Thymus (tissue), 11 donors: Measurements from ENCODE around the gene SYNCRIP. TPM values are rescaled to one million over a fixed set of nuclear protein-coding genes. Genes with fewer than 3 reads are reported as not detected.

ENCODE experiments used
- DNase-seq, 9 donors: peaks; one replicate each; pipeline ENCODE4 v3.0.0-alpha.2; 2013; ENCODE audit warnings: low spot score in 9 of 9, low read depth in 6 of 9, missing footprints in 1 of 9
- H3K27ac ChIP-seq, 2 donors: one replicate each; pipeline ENCODE4 v1.5.1; 2013; ENCODE audit warnings: control low read depth in 1 of 2, low read depth in 1 of 2, low read length in 1 of 2, mild to moderate bottlenecking in 1 of 2, moderate library complexity in 1 of 2
- H3K27me3 ChIP-seq, 2 donors: one replicate each; pipeline ENCODE4 v1.5.1; 2013; ENCODE audit warnings: low read length in 1 of 2; ENCODE audit not compliant: control insufficient read depth in 2 of 2, insufficient read depth in 1 of 2
- H3K36me3 ChIP-seq, 2 donors: one replicate each; pipeline ENCODE4 v1.5.1; 2013; ENCODE audit warnings: low read length in 1 of 2, mild to moderate bottlenecking in 1 of 2, moderate library complexity in 1 of 2; ENCODE audit not compliant: control insufficient read depth in 2 of 2, insufficient read depth in 2 of 2
- H3K4me1 ChIP-seq, 2 donors: one replicate each; pipeline ENCODE4 v1.5.1; 2013; ENCODE audit warnings: low read length in 2 of 2; ENCODE audit not compliant: control insufficient read depth in 2 of 2, insufficient read depth in 2 of 2
- H3K4me3 ChIP-seq, 2 donors: one replicate each; pipeline ENCODE4 v1.5.1; 2013; ENCODE audit warnings: low read length in 2 of 2, control low read depth in 1 of 2, mild to moderate bottlenecking in 1 of 2
- H3K9me3 ChIP-seq, 2 donors: one replicate each; pipeline ENCODE4 v1.5.1; 2013; ENCODE audit warnings: low read length in 1 of 2, mild to moderate bottlenecking in 1 of 2; ENCODE audit not compliant: control insufficient read depth in 2 of 2, insufficient read depth in 1 of 2
- WGBS: extraction: QIAGEN DNeasy Blood & Tissue Kit; methylation state at CpG from one replicate; pipeline ENCODE4 v1.1.7; 2013; 5-methylcytosine and 5-hydroxymethylcytosine counted together
- polyA plus RNA-seq: library from polyadenylated mRNA; stranded (reverse); fragments of 200-250 nt; gene quantifications from one replicate; pipeline ENCODE4 v1.2.3, GENCODE V29; 2013
- total RNA-seq: library from RNA; stranded (reverse); fragments of 120-200 nt; gene quantifications from one replicate; pipeline ENCODE4 v1.2.4, GENCODE V29; 2013
- donor health status: healthy.

SYNCRIP gene
- total and polyA plus RNA-seq, 2 donors, result 50.6 to 74.7 TPM

- Histone ChIP-seq H3K27ac (no peak overlapping the region), H3K27me3 (no peaks in the 10 kb centered on the region), H3K36me3 (peaks cover 8 to 40% of the 10 kb centered on the region in 2 donors), H3K9me3 (no peaks in the 10 kb centered on the region), H3K4me3 (no peak overlapping the region), H3K4me1 (peaks cover 13 to 16% of the 10 kb centered on the region in 2 donors)
- 95% methylated on average over 4 of the region's 4 CpGs for WGBS
- no peak for DNase-seq
These were observed 30.8 kb upstream of the SYNCRIP start for GRCh38 chr6:85673198-85674139.

GRCh38 chr6:85672623-85673022 lies 29.9 kb upstream of the SYNCRIP start:
- Histone ChIP-seq H3K27me3 (no peaks in the 10 kb centered on the region), H3K4me3 (no peak overlapping the region), H3K9me3 (no peaks in the 10 kb centered on the region), H3K4me1 (peaks cover 13 to 16% of the 10 kb centered on the region in 2 donors), H3K27ac (no peak overlapping the region), H3K36me3 (peaks cover 8 to 40% of the 10 kb centered on the region in 2 donors)
- no peak for DNase-seq
- WGBS, result over 99% methylated on average over 4 of the region's 4 CpGs

- Histone ChIP-seq H3K9me3 (peaks cover 0 to 4% of the 10 kb centered on the region in 2 donors), H3K27ac (no peak overlapping the region), H3K27me3 (no peaks in the 10 kb centered on the region), H3K36me3 (peaks cover 10 to 40% of the 10 kb centered on the region in 2 donors), H3K4me3 (no peak overlapping the region), H3K4me1 (peaks cover 13 to 16% of the 10 kb centered on the region in 2 donors)
- DNase-seq, result no peak
These were observed 29.4 kb upstream of the SYNCRIP start for GRCh38 chr6:85672050-85672449.

- Histone ChIP-seq H3K4me1 (peaks cover 10 to 11% of the 10 kb centered on the region in 2 donors), H3K4me3 (no peak overlapping the region), H3K27me3 (no peaks in the 10 kb centered on the region), H3K36me3 (peaks cover 9 to 35% of the 10 kb centered on the region in 2 donors), H3K27ac (no peak overlapping the region), H3K9me3 (peaks cover 0 to 6% of the 10 kb centered on the region in 2 donors)
- WGBS, result 86% methylated on average over 3 of the region's 3 CpGs
- no peak for DNase-seq
These were observed 27.9 kb upstream of the SYNCRIP start for GRCh38 chr6:85670573-85670972.

- Histone ChIP-seq H3K4me1 (peaks cover 6 to 7% of the 10 kb centered on the region in 2 donors), H3K27ac (peak overlapping the region; percentile 5 to 68), H3K4me3 (no peak overlapping the region), H3K36me3 (peaks cover 6 to 31% of the 10 kb centered on the region in 2 donors), H3K27me3 (no peaks in the 10 kb centered on the region), H3K9me3 (peaks cover 0 to 6% of the 10 kb centered on the region in 2 donors)
- 27% methylated on average over 4 of the region's 4 CpGs for WGBS
- peak in 3 of 9 donors; percentile 33 to 72 (median 39) for DNase-seq
These were observed 27.1 kb upstream of the SYNCRIP start for GRCh38 chr6:85669735-85670194.

- H3K4me1 ChIP-seq, result no peaks in the 10 kb centered on the region
- no peaks in the 10 kb centered on the region for H3K27me3 ChIP-seq
- H3K27ac ChIP-seq, result no peak overlapping the region
- H3K36me3 ChIP-seq, result peaks cover 1 to 10% of the 10 kb centered on the region in 2 donors
- H3K9me3 ChIP-seq, result peaks cover 0 to 3% of the 10 kb centered on the region in 2 donors
- DNase-seq, result no peak
- H3K4me3 ChIP-seq, result no peak overlapping the region
These were observed 19.6 kb upstream of the SYNCRIP start for GRCh38 chr6:85662251-85662650.

GRCh38 chr6:85660181-85660611 lies 17.5 kb upstream of the SYNCRIP start:
- Histone ChIP-seq H3K4me3 (no peak overlapping the region), H3K27ac (no peak overlapping the region), H3K9me3 (no peaks in the 10 kb centered on the region), H3K27me3 (no peaks in the 10 kb centered on the region), H3K36me3 (peaks cover 0 to 4% of the 10 kb centered on the region in 2 donors), H3K4me1 (no peaks in the 10 kb centered on the region)
- no peak for DNase-seq
- WGBS, result 95% methylated on average over 6 of the region's 6 CpGs

GRCh38 chr6:85650606-85651005 lies 7.9 kb upstream of the SYNCRIP start:
- H3K36me3 ChIP-seq, result no peaks in the 10 kb centered on the region

GRCh38 chr6:85644279-85644762 lies 1.6 kb upstream of the SYNCRIP start:
- WGBS, result 1% methylated on average over 5 of the region's 5 CpGs
- Histone ChIP-seq H3K4me1 (peaks cover 7 to 8% of the 10 kb centered on the region in 2 donors), H3K27ac (peak overlapping the region; percentile 97 to 100), H3K36me3 (peaks cover 0 to 15% of the 10 kb centered on the region in 2 donors), H3K9me3 (peaks cover 0 to 4% of the 10 kb centered on the region in 2 donors), H3K4me3 (peak overlapping the region; percentile 98 to 100), H3K27me3 (no peaks in the 10 kb centered on the region)
- no peak for DNase-seq

More at GRCh38 chr6:85650606-85651005, 7.9 kb upstream of the SYNCRIP start:
- H3K9me3 ChIP-seq, result peaks cover 0 to 4% of the 10 kb centered on the region in 2 donors
- no peak overlapping the region for H3K27ac ChIP-seq
- WGBS, result 97% methylated on average over 1 of the region's 1 CpG
- H3K4me1 ChIP-seq, result no peaks in the 10 kb centered on the region
- DNase-seq, result no peak
- H3K4me3 ChIP-seq, result no peak overlapping the region
- no peaks in the 10 kb centered on the region for H3K27me3 ChIP-seq
